ENCODE results near the gene ZNF778. TPM values are rescaled to one million over a fixed set of nuclear protein-coding genes. Genes with fewer than 3 reads are reported as not detected.

ZNF778 gene
- total and polyA plus RNA-seq, 2 of the 8 experiments (the other 6 are each of a cell fraction or from before 2014, with no cell fraction given): 9.5 to 21.9 TPM

GRCh38 chr16:89193576-89194293, 23.8 kb upstream of the ZNF778 start:
- 79% methylated on average over 32 of the region's 38 CpGs; no CpG with 5 or more reads in 1 of the 2 experiments for WGBS, 2 experiments (ENCODE audit: extremely low coverage in 1 of 2, insufficient coverage in 1 of 2, insufficient read length in 1 of 2, insufficient replicate concordance in 2 of 2, low coverage in 1 of 2, low lambda C conversion rate in 2 of 2, missing lambda C conversion rate in 1 of 2)
- no peak overlapping the region for H2AK5ac ChIP-seq (ENCODE audit: low read depth, low read length)
- peaks cover 6% of the 10 kb centered on the region; the same call in 1 of the 2 replicates for H3K23me2 ChIP-seq (ENCODE audit: low read depth, low read length)
- H3K36me3 ChIP-seq (ENCODE audit: control insufficient read depth in 2 of 4, insufficient read depth in 4 of 4, low read length in 3 of 4): no peaks in the 10 kb centered on the region
- no peaks in the 10 kb centered on the region for H3K79me2 ChIP-seq (ENCODE audit: control insufficient read depth in 1 of 2, insufficient read depth in 2 of 2, low read length in 2 of 2)
- H2BK120ac ChIP-seq (replicated peaks; ENCODE audit: low read depth, low read length): no peak overlapping the region
- H3K9me3 ChIP-seq (ENCODE audit: insufficient read depth in 2 of 2, low read depth in 1 of 2, low read length in 1 of 2): no peaks in the 10 kb centered on the region; a peak in 1 of 4 replicates
- no peak overlapping the region for H4K5ac ChIP-seq (ENCODE audit: insufficient read length, low read depth, low read length)
- no peak overlapping the region; the same call in 1 of the 2 replicates for H2AFZ ChIP-seq (ENCODE audit: low read length)
- no peak overlapping the region for H4K8ac ChIP-seq (ENCODE audit: extremely low read depth, insufficient read depth, low read length)
- no peak overlapping the region for H3K9ac ChIP-seq (replicated peaks in 1 of 4; ENCODE audit: extremely low read depth in 1 of 4, low read depth in 3 of 4, low read length in 3 of 4)
- no peak overlapping the region for H3K14ac ChIP-seq (ENCODE audit: insufficient read length)
- no peaks in the 10 kb centered on the region; a peak in 2 of 7 replicates for H3K4me1 ChIP-seq (replicated peaks in 1 of 4; ENCODE audit: control insufficient read depth in 3 of 4, insufficient read depth in 4 of 4, low read length in 3 of 4)
- no peak overlapping the region for H3K23ac ChIP-seq (ENCODE audit: insufficient read length)
- H3K4me3 ChIP-seq (ENCODE audit: extremely low read depth in 1 of 4, insufficient read depth in 2 of 4, low read depth in 3 of 4, low read length in 4 of 4): peak overlapping the region in 1 of 4 experiments; percentile 56; a peak in 2 of 8 replicates
- H3K18ac ChIP-seq (ENCODE audit: extremely low read depth, low read length): no peak overlapping the region
- H3K4me2 ChIP-seq (ENCODE audit: insufficient read depth in 1 of 2, low read depth in 2 of 2, low read length in 2 of 2): peak overlapping the region; percentile 56 to 70
- TF ChIP-seq BCL11A (IDR thresholded peaks at IDR 0.05; ENCODE audit: low read depth in 2 of 2, low read length in 2 of 2): no peak
- TF ChIP-seq POU5F1 (IDR thresholded peaks at IDR 0.05; ENCODE audit: low read depth, low read length): no peak
- TF ChIP-seq FOSL1 (IDR thresholded peaks at IDR 0.05; ENCODE audit: insufficient read depth, low read depth, low read length): no peak
- no peak for TF ChIP-seq SIX5 (IDR thresholded peaks at IDR 0.05; ENCODE audit: low read depth, low read length)
- no peak for TF ChIP-seq SP2 (IDR thresholded peaks at IDR 0.05; ENCODE audit: low read length)
- no peak overlapping the region for H3K4ac ChIP-seq (replicated peaks; ENCODE audit: insufficient read length, low read depth, low read length)
- ChIA-PET CTCF (ENCODE audit: partially characterized antibody) (interaction anchor here (1.6 to 1.9 kb wide), 2 partner anchors 20 to 26 kb away, joined by 4 to 7 read pairs; no protein-coding TSS in a partner anchor), POLR2A (ENCODE audit: partially characterized antibody) (interaction anchor here (1.0 kb wide), 1 partner anchor 24 kb away, joined by 3 read pairs; the partner anchor contains the start of gene ZNF778)
- H2BK12ac ChIP-seq (ENCODE audit: low read depth, low read length): no peak overlapping the region
- peaks cover 0 to 9% (median 6%) of the 10 kb centered on the region in 4 experiments; a peak in 6 of 7 replicates for H3K27me3 ChIP-seq (replicated peaks in 1 of 4; ENCODE audit: control insufficient read depth in 3 of 4, extremely low read depth in 1 of 4, insufficient read depth in 3 of 4, low read length in 3 of 4)
- H3K79me1 ChIP-seq (ENCODE audit: low read depth, low read length): no peaks in the 10 kb centered on the region
- no peak overlapping the region for H3K27ac ChIP-seq (ENCODE audit: low read depth, low read length)
- no peak for FAIRE-seq
- no peak overlapping the region for H4K91ac ChIP-seq (replicated peaks; ENCODE audit: insufficient read length, low read length)
- peak in 1 of 2 experiments; percentile 60 for DNase-seq (ENCODE audit: low read depth in 1 of 2, low spot score in 2 of 2)
- no peak overlapping the region; the same call in 1 of the 2 replicates for H2BK5ac ChIP-seq (ENCODE audit: low read depth, low read length)
- H4K20me1 ChIP-seq (replicated peaks in 1 of 2; ENCODE audit: control insufficient read depth in 1 of 2, insufficient read depth in 2 of 2, low read length in 2 of 2): peaks cover 2 to 6% of the 10 kb centered on the region in 2 experiments
- no peak overlapping the region for H3K56ac ChIP-seq (replicated peaks; ENCODE audit: insufficient read length, low read depth, low read length)
- H2BK15ac ChIP-seq (ENCODE audit: low read length): no peak overlapping the region
- no peak overlapping the region for H2BK20ac ChIP-seq (ENCODE audit: low read length)
